Effector memory CD4-positive, alpha-beta T cell (primary cell): ENCODE results near the gene TIMP4.

Experiments used
- DNase-seq, 3 donors: peaks; one replicate each; pipeline ENCODE4 v3.0.0-alpha.2; 2020
- H3K27ac ChIP-seq: 2 replicates; pipeline ENCODE4 v1.7.0; 2013; ENCODE audit warnings: mild to moderate bottlenecking, low read length, moderate library complexity; ENCODE audit not compliant: insufficient read depth, poor library complexity, severe bottlenecking
- H3K27me3 ChIP-seq: replicated peaks from 2 replicates; pipeline ENCODE4 v1.7.0; 2013; ENCODE audit warnings: mild to moderate bottlenecking, low read length; ENCODE audit not compliant: insufficient read depth, control insufficient read depth, poor library complexity, severe bottlenecking
- H3K36me3 ChIP-seq: 2 replicates; pipeline ENCODE4 v1.7.0; 2013; ENCODE audit warnings: mild to moderate bottlenecking, low read length, moderate library complexity; ENCODE audit not compliant: control insufficient read depth, insufficient read depth
- H3K4me1 ChIP-seq: 2 replicates; pipeline ENCODE4 v1.7.0; 2013; ENCODE audit warnings: low read length, mild to moderate bottlenecking; ENCODE audit not compliant: control insufficient read depth, insufficient read depth, poor library complexity, severe bottlenecking
- H3K4me3 ChIP-seq: 2 replicates; pipeline ENCODE4 v1.7.0; 2013; ENCODE audit warnings: low read length, low read depth, mild to moderate bottlenecking; ENCODE audit not compliant: insufficient read depth, poor library complexity, severe bottlenecking
- H3K9me3 ChIP-seq: 2 replicates; pipeline ENCODE4 v1.7.0; 2013; ENCODE audit warnings: mild to moderate bottlenecking, low read length, moderate library complexity; ENCODE audit not compliant: control insufficient read depth

TIMP4 gene

DNA sequence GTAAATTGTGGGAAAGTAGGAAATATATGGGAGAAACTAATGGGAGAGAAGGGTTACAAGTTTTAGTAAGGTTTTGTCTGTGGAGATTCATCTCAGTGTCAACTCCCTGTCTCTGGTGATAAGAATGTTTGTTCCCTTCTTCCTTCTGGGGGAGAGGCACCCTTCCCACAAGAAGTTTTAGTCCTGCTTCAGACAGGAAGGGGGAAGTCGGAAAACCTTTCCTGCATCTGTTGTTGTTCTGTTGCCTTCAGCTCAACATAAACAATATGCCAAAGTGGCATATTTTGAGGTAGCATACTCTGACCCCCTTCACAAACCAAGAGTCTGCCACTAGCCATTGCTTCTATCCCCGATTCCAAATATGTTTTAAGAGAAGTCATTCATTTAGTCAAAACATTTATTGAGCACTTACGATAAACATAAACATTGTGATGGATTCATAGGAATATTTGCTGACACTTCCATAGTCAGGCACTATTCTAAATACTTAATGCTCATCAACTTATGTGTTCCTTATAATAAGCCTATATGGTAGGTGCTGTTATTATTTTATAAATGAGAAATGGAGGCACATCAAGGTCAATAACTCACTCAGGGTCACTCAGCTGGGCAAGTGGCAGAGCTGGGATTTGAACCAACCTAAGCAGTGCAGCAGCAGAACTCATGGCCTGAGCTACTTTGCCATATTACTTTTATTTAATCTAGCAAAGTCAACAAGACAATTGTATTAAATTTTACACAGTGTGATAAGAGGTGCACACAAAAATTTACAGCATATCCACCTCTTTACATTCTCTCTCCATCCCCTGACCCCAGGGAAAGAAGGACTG, 34.2 kb upstream of the TIMP4 start:
- no peak overlapping the region for H3K4me3 ChIP-seq
- H3K27ac ChIP-seq = no peak overlapping the region
- no peaks in the 10 kb centered on the region for H3K4me1 ChIP-seq
- H3K9me3 ChIP-seq = no peaks in the 10 kb centered on the region
- no peak for DNase-seq
- no peaks in the 10 kb centered on the region for H3K36me3 ChIP-seq
- no peaks in the 10 kb centered on the region for H3K27me3 ChIP-seq

DNA sequence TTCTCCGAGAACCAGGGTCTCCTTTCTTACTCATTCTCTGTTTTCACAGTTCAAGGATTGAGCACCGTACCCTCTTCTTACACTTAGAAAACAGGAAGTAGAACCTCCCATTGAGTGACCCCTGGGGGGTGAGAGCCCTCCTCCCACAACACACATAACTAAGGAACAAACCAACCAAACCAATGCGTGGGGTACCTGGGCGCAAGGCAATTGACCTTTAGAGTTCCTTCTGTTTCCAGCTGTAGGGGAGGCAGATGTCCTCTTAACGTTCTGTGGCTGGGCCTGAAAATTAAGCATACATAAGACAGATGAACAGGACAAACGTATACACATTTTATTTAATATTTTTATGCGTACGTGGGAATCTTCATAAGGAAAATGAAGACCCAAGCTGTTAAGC, 33.5 kb upstream of the TIMP4 start:
- no peak overlapping the region for H3K4me3 ChIP-seq
- no peaks in the 10 kb centered on the region for H3K36me3 ChIP-seq
- no peaks in the 10 kb centered on the region for H3K9me3 ChIP-seq
- H3K27ac ChIP-seq = no peak overlapping the region
- DNase-seq = no peak
- H3K4me1 ChIP-seq = no peaks in the 10 kb centered on the region
- H3K27me3 ChIP-seq = no peaks in the 10 kb centered on the region

DNA sequence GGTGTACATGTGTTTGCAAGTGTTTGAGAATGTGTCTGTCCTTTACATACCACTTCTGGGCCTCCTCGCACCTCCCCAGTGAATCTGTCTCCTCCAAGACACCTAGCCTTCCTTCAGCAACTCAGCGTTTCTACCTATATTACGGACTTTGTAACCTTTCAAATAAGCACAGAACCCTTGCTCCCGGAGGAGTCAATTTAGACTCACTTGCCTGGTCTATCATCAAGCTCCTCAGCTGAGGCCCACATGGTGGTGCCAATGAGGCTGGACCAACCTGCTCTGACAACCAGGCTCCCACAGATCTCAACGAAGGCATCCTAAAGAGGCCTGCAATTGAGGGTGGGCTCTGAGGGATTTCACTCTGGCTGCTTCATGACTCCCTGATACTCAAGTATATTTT, 32.8 kb upstream of the TIMP4 start:
- no peaks in the 10 kb centered on the region for H3K36me3 ChIP-seq
- no peak overlapping the region for H3K4me3 ChIP-seq
- H3K27ac ChIP-seq = no peak overlapping the region
- no peaks in the 10 kb centered on the region for H3K4me1 ChIP-seq
- H3K27me3 ChIP-seq = no peaks in the 10 kb centered on the region
- H3K9me3 ChIP-seq = no peaks in the 10 kb centered on the region
- no peak for DNase-seq

DNA sequence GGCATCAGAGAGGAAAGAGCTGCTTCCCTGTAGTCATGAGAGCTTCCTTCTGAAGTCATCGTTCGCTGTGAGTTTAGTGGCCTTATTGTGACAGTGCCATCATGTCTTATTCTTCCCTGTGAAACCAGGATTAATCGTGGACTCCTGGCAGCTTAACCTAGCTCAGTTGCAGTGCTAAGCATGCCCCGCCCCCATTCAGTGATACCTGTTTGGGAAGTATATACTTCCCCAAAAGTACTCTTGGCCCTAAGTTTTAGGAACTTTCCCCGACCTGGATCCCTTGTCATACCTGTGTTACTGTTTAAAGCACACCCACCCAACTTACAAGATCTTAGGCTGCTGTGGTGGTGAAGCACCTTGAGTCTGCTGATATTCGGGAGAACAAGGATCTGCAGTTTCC, 32.1 kb upstream of the TIMP4 start:
- Histone ChIP-seq H3K9me3 (no peaks in the 10 kb centered on the region), H3K27me3 (no peaks in the 10 kb centered on the region), H3K4me1 (no peaks in the 10 kb centered on the region), H3K27ac (no peak overlapping the region), H3K36me3 (no peaks in the 10 kb centered on the region), H3K4me3 (no peak overlapping the region)
- no peak for DNase-seq

DNA sequence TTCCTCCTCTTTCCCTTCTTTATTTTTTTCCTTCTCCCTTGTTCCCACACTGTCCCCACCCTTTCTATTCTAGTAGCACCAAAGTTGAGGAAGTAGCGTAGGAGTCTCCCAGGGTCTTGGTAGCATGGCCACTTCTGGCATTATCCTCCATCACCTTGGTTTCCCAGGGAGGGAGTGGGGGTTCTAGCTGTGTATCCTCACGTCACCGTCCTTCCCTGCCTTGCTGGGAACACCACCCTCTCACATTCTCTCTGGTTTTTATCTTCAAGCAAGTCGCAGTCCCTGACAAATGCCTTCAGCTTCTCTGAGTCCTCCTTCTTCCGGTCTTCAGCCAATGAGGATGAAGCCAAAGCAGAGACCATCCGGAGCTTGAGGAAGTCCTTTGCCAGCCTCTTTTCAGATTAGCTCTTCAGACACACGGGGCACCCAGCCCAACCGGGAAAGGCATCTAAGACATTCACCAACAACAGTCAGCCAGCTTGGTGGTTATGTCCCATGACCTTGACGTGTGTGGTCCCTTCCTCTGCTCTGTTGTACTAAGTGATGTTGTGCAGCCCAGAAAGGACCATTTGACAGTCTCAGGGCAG, 31.6 kb upstream of the TIMP4 start:
- Histone ChIP-seq H3K27me3 (no peaks in the 10 kb centered on the region), H3K4me1 (no peaks in the 10 kb centered on the region), H3K9me3 (no peaks in the 10 kb centered on the region), H3K4me3 (no peak overlapping the region), H3K27ac (no peak overlapping the region), H3K36me3 (no peaks in the 10 kb centered on the region)
- no peak for DNase-seq

DNA sequence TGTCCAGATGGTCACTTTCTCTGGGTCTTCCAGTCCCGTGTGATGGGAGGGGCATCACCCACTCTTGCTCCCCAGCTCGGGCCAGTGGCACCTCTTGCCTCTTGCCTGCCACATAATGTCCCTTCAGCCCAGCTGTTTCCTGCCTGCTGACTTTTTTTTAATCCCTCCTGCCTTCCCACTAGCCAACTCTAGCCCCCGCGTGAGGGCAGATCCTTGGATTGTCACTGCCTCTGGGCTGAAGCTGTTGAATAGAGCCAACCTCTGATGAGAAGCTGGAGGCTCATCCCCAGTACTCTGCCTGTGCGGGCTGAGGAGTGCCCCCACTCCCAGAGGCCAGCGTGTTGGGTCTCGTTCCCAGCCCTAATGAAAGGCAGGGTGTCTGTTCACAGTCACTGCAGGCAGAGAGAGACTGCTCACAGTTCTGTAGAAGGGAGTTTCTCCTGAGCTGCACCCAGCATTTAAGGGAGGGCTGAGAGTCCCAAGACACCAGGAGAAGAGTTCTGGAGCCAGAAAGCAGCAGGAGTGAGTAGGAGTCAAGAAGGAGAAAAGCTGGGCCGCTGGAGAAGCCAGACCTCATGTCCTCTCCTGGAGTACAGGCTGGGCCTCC, 30.1 kb upstream of the TIMP4 start:
- no peak for DNase-seq
- Histone ChIP-seq H3K9me3 (no peaks in the 10 kb centered on the region), H3K36me3 (no peaks in the 10 kb centered on the region), H3K4me3 (no peak overlapping the region), H3K27ac (no peak overlapping the region), H3K27me3 (no peaks in the 10 kb centered on the region), H3K4me1 (no peaks in the 10 kb centered on the region)

DNA sequence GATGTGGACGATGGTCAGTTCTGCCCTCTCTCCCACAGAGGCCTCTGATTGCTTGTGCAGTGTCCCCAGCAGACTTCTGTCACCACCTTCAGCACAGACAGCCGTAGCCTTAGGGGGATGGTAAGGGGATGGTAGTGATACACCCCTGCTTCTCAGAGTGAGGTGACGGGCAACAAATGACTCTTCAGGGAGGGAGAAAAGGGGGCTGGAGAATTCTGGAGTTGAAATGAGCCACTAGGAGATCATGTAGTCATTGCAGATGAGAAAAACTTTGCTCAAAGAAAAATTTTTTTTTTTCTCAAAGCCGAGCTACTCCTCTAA, 29.6 kb upstream of the TIMP4 start:
- H3K4me3 ChIP-seq = no peak overlapping the region
- no peak overlapping the region for H3K27ac ChIP-seq
- DNase-seq = no peak
- H3K36me3 ChIP-seq = no peaks in the 10 kb centered on the region
- H3K4me1 ChIP-seq = no peaks in the 10 kb centered on the region
- H3K9me3 ChIP-seq = no peaks in the 10 kb centered on the region
- no peaks in the 10 kb centered on the region for H3K27me3 ChIP-seq

DNA sequence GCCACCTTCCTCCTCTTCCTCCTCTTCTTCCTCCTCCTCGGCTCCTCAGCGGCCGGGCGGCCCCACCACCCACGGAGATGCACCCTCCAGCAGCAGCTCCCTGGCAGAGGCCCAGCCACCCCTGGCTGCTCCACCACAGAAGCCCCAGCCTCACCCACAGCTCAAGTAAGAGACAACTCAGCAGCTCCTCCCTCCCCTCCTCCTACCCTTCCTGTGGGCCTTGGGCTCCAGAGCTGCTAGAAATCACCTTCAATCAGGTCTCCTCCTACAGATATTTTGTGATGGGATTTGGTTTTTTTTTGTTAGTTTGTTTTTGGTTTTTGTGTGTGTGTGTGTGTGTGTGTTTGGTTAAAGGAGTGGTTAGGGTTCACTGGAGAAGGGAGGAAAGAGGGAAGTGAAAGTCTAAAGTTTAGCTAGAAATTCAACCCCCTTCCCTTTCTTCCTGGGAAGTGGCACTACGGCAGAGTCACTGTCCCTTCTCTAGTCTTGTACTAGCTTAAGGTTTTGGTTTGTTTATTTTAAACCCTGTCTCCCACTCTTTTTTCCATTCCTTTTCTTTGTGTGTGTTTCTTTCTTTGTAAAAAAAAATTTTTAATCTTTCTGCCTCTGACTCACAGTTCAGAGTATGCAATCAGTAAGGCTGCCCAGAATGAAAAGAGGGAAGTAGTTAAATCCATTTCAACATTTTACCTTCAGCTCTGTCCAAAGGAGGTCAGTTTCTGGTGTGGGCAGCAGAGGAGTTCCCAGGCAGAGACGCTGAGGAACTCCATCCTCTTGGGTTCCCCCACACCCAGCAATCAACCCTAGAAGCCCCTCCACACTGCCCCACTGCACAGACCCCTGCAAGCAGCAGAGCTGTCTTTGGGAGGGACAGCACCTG, 29.0 kb upstream of the TIMP4 start:
- Histone ChIP-seq H3K4me3 (no peak overlapping the region), H3K4me1 (no peaks in the 10 kb centered on the region), H3K36me3 (no peaks in the 10 kb centered on the region), H3K9me3 (no peaks in the 10 kb centered on the region), H3K27ac (no peak overlapping the region), H3K27me3 (no peaks in the 10 kb centered on the region)
- no peak for DNase-seq

DNA sequence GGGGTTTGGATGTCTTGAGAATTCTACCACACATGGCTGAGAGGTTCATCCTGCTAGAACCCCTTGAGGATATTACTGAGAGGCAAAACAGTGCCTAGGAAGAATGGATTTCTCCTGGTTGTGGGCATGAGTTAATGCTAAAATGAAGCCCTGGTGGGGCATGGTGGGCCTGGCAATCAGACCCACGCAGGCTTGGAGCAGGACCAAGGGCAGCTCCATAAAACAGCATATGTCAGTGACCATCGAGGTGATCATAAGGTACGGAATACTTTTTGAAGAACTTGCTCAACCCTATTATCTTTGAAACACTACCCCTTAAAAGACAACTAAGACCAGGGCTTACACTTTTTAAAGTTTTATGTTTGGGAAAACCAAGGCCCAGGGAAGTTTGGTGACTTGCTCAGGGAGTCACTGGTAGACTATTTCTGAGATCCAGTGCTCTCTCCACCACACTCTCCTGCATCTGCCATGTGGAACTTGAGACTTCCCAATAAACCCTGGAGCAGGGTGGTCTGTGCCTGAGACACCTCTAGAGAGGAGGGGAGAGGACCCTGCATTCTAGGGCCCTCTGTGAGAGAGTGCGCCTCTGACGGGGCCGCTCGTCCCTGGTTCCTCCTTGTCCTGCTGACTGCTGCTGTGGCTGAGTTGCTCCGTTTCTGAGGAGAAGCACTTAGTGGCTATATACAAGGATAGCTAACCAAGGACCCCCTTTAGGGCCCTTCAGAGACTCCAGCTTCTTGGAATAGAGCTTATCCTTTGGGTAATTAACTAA, 28.0 kb upstream of the TIMP4 start:
- no peak overlapping the region for H3K4me3 ChIP-seq
- H3K27ac ChIP-seq = no peak overlapping the region

More for the DNA sequence above, 28.0 kb upstream of the TIMP4 start:
- no peaks in the 10 kb centered on the region for H3K36me3 ChIP-seq
- no peak for DNase-seq
- no peaks in the 10 kb centered on the region for H3K9me3 ChIP-seq
- no peaks in the 10 kb centered on the region for H3K27me3 ChIP-seq
- H3K4me1 ChIP-seq = no peaks in the 10 kb centered on the region
